ENCODE results near the gene SDK2. TPM values are rescaled to one million over a fixed set of nuclear protein-coding genes. Genes with fewer than 3 reads are reported as not detected.

The SDK2 gene
- total and polyA plus RNA-seq, 2 of the 8 experiments (the other 6 are each of a cell fraction or from before 2014, with no cell fraction given): 3.9 to 4.1 TPM

GRCh38 chr17:73491648-73492047 lies 152.6 kb downstream of the SDK2 start (continued):
- no peak for TF ChIP-seq CBX5 (IDR thresholded peaks at IDR 0.05; ENCODE audit: low read depth, low read length)
- no peak for TF ChIP-seq JUN (IDR thresholded peaks at IDR 0.05; ENCODE audit: low read depth, low read length)
- no peak for TF ChIP-seq RBBP5 (IDR thresholded peaks at IDR 0.05; ENCODE audit: borderline replicate concordance, low read depth, low read length)
- TF ChIP-seq POU5F1 (IDR thresholded peaks at IDR 0.05; ENCODE audit: low read depth, low read length): no peak
- TF ChIP-seq POLR2A (IDR thresholded peaks at IDR 0.05; ENCODE audit: control extremely low read depth in 1 of 2, low read depth in 2 of 2, low read length in 2 of 2): no peak
- no peak for TF ChIP-seq CEBPB (IDR thresholded peaks at IDR 0.05; ENCODE audit: low read depth, low read length)
- TF ChIP-seq TAF7 (optimal IDR thresholded peaks at IDR 0.05; ENCODE audit: borderline replicate concordance, low read depth, low read length): no peak
- TF ChIP-seq SP1 (IDR thresholded peaks at IDR 0.05; ENCODE audit: low read depth, low read length): no peak
